Activated B cell treated with CpG ODN at 0.5 μM for 24 hours (primary cell): ENCODE measurements around the gene BET1. TPM values are rescaled to one million over a fixed set of nuclear protein-coding genes. Genes with fewer than 3 reads are reported as not detected.

Experiments
- ATAC-seq: fragments of 200-7000 bp; cut with Tn5 transposase; one replicate; pipeline ENCODE4 v1.10.0; 2021; ENCODE audit warnings: low read depth, mild to moderate bottlenecking, moderate library complexity
- CTCF ChIA-PET: fragments of 350-600 bp; sonication (Branson Sonifier 250); formaldehyde crosslinking; loops from one replicate; lab custom pipeline; 2021; ENCODE audit warnings: antibody characterized with exemption; lab: Charles Lee
- POLR2A ChIA-PET: fragments of 350-600 bp; sonication (Branson Sonifier 250); formaldehyde crosslinking; loops from one replicate; lab custom pipeline; 2021; ENCODE audit warnings: antibody characterized with exemption; lab: Charles Lee
- DNase-seq: peaks from one replicate; pipeline ENCODE4 v3.0.0; 2022
- H3K27ac Mint-ChIP-seq: one replicate; pipeline ENCODE4 v1.8.0; 2020; ENCODE audit warnings: mixed read lengths
- H3K27me3 Mint-ChIP-seq: one replicate; pipeline ENCODE4 v1.8.0; 2021; ENCODE audit warnings: mixed read lengths
- H3K36me3 Mint-ChIP-seq: one replicate; pipeline ENCODE4 v1.8.0; 2021; ENCODE audit warnings: low read depth, mixed read lengths
- H3K4me1 Mint-ChIP-seq: one replicate; pipeline ENCODE4 v1.8.0; 2021; ENCODE audit warnings: mixed read lengths
- H3K4me3 Mint-ChIP-seq: one replicate; pipeline ENCODE4 v1.8.0; 2020; ENCODE audit warnings: mild to moderate bottlenecking, mixed read lengths
- H3K9me3 Mint-ChIP-seq: one replicate; pipeline ENCODE4 v1.8.0; 2020; ENCODE audit warnings: mixed read lengths
- intact Hi-C: fragments of 100-400 bp; cut with micrococcal nuclease; formaldehyde crosslinking; loops from one replicate; pipeline ENCODE4 v1.15.1; 2024
- total RNA-seq: library from RNA; stranded (reverse); gene quantifications from 2 replicates; pipeline ENCODE4 v1.2.3, GENCODE V29; 2022
- TF ChIP-seq, protein P1 (sequence below): fragments of 200-600 bp; IDR thresholded peaks from one replicate; pipeline ENCODE4 v1.8.0; 2022; ENCODE audit warnings: antibody characterized with exemption, mild to moderate bottlenecking

BET1 gene, protein sequence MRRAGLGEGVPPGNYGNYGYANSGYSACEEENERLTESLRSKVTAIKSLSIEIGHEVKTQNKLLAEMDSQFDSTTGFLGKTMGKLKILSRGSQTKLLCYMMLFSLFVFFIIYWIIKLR
- 23.0 and 23.7 TPM in 2 replicates for total RNA-seq

DNA sequence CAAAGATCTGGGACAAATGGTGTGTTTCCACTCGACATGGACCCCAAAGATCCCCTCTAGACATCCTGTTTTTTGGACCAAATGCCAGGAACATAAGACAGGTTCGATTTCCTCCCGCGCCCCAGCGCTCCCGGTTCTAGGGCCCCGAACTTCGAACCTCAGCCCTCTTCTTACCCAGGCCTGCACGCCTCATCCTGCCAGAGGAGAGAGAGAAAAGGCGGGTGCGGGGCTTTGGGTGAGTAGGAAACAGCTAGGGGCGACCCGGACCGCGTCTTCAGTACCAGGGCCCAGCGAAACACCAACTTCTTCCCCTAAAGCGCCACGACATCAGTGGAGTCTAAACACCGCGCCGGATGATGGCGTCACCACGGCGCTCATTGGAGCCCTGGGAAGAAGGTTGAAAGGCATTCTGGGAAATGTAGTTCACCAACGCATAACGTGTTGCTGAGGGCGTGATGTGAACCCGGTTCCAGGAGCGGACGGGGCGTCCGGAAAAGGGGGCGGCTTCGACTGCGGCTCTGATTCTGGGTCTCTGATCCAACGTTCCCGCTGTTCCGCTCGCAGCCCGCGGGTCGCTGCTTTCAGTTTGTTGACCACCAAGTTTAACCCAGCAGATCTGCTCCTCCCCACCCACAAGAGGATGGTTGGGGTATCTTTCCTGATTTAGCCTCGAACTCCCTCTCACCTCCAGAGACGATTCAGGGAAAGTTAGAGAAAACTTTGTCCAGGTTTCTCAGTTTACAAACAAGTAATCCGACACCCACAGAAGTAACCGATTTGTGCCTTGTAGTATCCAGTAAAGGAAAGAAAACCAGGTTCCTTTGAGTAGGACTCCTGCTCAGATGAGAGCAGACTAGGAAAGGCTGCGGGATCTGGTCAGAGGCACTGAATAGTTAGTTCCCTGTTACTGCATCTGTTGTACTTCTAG lies at the start of gene BET1:
Gene BET1, minus strand, starts transcription at position 332 of the 928 bp plus-strand sequence. Its CDS starts 139 bp downstream, at position 193.
- Mint-ChIP-seq H3K4me3 (peak within 1 kb of the TSS; percentile 100), H3K36me3 (peaks cover 23% of the 10 kb centered on the region), H3K27me3 (peaks cover 4% of the 10 kb centered on the region), H3K4me1 (peaks cover 50% of the 10 kb centered on the region), H3K9me3 (no peaks in the 10 kb centered on the region), H3K27ac (peak within 1 kb of the TSS; percentile 99)
- ChIA-PET POLR2A (interaction anchor here (0.6 to 1.2 kb wide), 4 partner anchors 46 to 110 kb away, joined by 3 to 4 read pairs (median 3); no protein-coding TSS in a partner anchor), CTCF (interaction anchor here (1.7 kb wide), 1 partner anchor 83 kb away, joined by 9 read pairs; no protein-coding TSS in a partner anchor)
- ATAC-seq = peak; percentile 96
- intact Hi-C loops = loop anchor here (1.0 to 5.0 kb wide), 10 partner anchors 18 to 772 kb away; partner anchors contain the start of genes GNG11, SGCE and VPS50
- TF ChIP-seq, protein P1, sequence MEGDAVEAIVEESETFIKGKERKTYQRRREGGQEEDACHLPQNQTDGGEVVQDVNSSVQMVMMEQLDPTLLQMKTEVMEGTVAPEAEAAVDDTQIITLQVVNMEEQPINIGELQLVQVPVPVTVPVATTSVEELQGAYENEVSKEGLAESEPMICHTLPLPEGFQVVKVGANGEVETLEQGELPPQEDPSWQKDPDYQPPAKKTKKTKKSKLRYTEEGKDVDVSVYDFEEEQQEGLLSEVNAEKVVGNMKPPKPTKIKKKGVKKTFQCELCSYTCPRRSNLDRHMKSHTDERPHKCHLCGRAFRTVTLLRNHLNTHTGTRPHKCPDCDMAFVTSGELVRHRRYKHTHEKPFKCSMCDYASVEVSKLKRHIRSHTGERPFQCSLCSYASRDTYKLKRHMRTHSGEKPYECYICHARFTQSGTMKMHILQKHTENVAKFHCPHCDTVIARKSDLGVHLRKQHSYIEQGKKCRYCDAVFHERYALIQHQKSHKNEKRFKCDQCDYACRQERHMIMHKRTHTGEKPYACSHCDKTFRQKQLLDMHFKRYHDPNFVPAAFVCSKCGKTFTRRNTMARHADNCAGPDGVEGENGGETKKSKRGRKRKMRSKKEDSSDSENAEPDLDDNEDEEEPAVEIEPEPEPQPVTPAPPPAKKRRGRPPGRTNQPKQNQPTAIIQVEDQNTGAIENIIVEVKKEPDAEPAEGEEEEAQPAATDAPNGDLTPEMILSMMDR = no peak
- peak; percentile 89 for DNase-seq

DNA sequence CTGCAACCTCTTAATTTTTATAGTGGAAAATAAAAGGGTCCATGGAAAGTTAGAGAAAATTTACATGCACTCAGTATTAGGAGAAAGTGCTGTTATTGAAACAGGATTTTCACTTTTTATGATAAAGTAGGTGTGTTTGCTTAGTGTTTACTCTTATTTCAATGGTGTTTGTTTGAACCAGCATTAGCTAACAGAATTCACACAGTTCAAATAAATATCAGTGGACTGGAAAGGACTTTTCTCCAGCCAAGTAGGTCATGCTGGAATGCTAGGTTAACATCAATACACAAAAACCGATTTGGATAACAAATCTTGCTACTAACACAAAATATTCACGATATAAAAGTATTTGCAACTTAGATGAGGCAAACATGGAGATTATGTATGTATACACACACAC lies 49.4 kb upstream of the BET1 start:
- Mint-ChIP-seq H3K4me1 (peaks cover 66% of the 10 kb centered on the region), H3K9me3 (peaks cover 2% of the 10 kb centered on the region), H3K4me3 (no peak overlapping the region), H3K27ac (peak overlapping the region; percentile 10), H3K27me3 (no peaks in the 10 kb centered on the region), H3K36me3 (no peaks in the 10 kb centered on the region)
- intact Hi-C loops = loop anchor here (1.0 to 5.0 kb wide), 3 partner anchors 8 to 603 kb away; partner anchors contain the start of gene SGCE
- DNase-seq (no peak), ATAC-seq (no peak)
- POLR2A ChIA-PET = interaction anchor here (0.6 to 1.6 kb wide), 3 partner anchors 15 to 108 kb away, joined by 3 to 7 read pairs (median 3); no protein-coding TSS in a partner anchor
- TF ChIP-seq, protein P1 = no peak
- CTCF ChIA-PET = interaction anchor here (0.6 kb wide), 1 partner anchor 164 kb away, joined by 3 read pairs; no protein-coding TSS in a partner anchor

DNA sequence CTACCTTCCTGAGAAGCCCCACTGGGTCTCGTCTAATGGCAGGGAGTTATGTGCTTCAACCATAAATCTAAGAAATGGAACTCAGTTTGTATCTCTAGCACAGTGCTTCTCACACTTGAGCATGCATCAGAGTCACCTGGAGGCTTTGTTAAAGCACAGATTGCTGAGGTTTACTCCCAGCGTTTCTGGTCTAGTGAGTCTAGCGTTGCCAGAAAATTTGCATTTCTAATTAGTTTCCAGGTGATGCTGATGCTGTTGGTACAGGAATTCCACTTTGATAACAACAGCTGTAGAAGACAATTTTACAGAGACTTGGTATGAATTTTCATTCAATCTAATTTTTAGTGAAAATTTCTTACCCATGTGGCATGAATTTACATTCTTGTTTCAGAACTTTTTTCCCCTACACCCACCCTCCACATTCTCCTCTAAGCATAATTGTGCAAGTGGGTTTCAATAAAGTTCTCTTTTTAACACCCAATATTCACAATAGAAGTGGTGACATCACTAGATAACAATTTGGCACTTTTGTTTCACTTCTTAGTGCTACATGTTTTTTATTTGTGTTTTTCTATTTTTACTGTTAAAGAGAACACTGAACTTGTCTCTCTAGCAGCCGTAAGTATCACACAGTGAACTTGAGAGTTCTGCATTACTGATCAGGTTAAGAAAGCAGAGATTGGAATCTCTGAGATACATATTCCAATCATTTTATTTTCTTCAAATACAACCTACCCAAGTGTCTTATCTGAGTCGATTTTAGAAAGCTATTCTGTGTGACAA lies 48.4 kb upstream of the BET1 start:
- DNase-seq = no peak
- TF ChIP-seq, protein P1 = no peak
- ChIA-PET CTCF (no interaction called here), POLR2A (interaction anchor here (0.6 to 1.6 kb wide), 3 partner anchors 47 to 503 kb away, joined by 3 to 8 read pairs (median 7); no protein-coding TSS in a partner anchor)
- ATAC-seq = peak; percentile 52
- peaks cover 4% of the 10 kb centered on the region for H3K9me3 Mint-ChIP-seq
- peak overlapping the region; percentile 97 for H3K27ac Mint-ChIP-seq
- intact Hi-C loops = loop anchor here (1.0 to 5.0 kb wide), 3 partner anchors 9 to 604 kb away; partner anchors contain the start of gene SGCE
- no peaks in the 10 kb centered on the region for H3K27me3 Mint-ChIP-seq
- no peaks in the 10 kb centered on the region for H3K36me3 Mint-ChIP-seq
- H3K4me3 Mint-ChIP-seq = peak overlapping the region; percentile 48
- H3K4me1 Mint-ChIP-seq = peaks cover 75% of the 10 kb centered on the region

DNA sequence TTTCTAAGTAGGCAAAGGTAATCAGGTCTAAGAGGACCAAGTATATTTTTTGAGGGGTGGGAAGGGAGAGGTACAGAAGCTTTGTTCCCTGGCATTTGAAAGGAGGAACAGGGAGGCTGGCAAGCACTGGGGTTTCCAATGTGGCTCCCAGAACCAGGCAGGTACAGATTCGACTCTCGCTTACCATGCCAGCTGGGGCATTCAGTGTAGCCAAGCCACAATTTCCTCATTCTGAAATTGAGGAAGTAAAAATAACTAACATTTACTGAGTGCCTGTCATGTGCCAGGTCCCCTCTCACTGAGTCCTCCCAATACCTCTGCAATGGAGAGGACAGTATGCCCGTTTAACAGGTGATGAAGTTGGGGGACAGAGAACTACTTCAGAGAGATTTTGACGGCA lies 45.9 kb upstream of the BET1 start:
- peak overlapping the region; percentile 97 for H3K27ac Mint-ChIP-seq
- TF ChIP-seq, protein P1 = no peak
- H3K9me3 Mint-ChIP-seq = peaks cover 2% of the 10 kb centered on the region
- ATAC-seq = peak; percentile 87
- peak overlapping the region; percentile 71 for H3K4me3 Mint-ChIP-seq
- peaks cover 77% of the 10 kb centered on the region for H3K4me1 Mint-ChIP-seq
- ChIA-PET POLR2A (interaction anchor here (0.5 to 2.9 kb wide), 4 partner anchors 27 to 130 kb away, joined by 3 to 5 read pairs (median 4); partner anchors contain the start of genes BET1 and GNG11), CTCF (interaction anchor here (2.4 kb wide), 1 partner anchor 37 kb away, joined by 9 read pairs; no protein-coding TSS in a partner anchor)
- no peaks in the 10 kb centered on the region for H3K27me3 Mint-ChIP-seq
- DNase-seq = peak; percentile 44
- intact Hi-C loops = loop anchor here (1.0 to 5.0 kb wide), 6 partner anchors 15 to 112 kb away; partner anchors contain the start of gene BET1
- H3K36me3 Mint-ChIP-seq = no peaks in the 10 kb centered on the region
